Uterus (tissue), 2 donors: ENCODE results near the gene SPTBN4.

Experiments used
- CTCF ChIP-seq, 4 experiments: fragments of 200-600 bp in 2 of 4; fragments of 450-650 bp in 2 of 4; sonication (generic) in 2 of 4; IDR thresholded peaks; one replicate each; pipeline ENCODE4 v1.5.1; 2016 to 2019; ENCODE audit warnings: antibody characterized with exemption in 4 of 4, mild to moderate bottlenecking in 2 of 4, moderate library complexity in 1 of 4
- POLR2A ChIP-seq, 2 donors: fragments of 450-650 bp; IDR thresholded peaks; one replicate each; pipeline ENCODE4 v1.6.1; 2016; ENCODE audit warnings: antibody characterized with exemption in 2 of 2, mild to moderate bottlenecking in 1 of 2, moderate library complexity in 1 of 2

- TF ChIP-seq CTCF (IDR thresholded peaks at IDR 0.05) (no peak), POLR2A (IDR thresholded peaks at IDR 0.05) (no peak)
These were observed 111.7 kb downstream of the SPTBN4 start for GRCh38 chr19:40578442-40578908.
